Hematopoietic multipotent progenitor cell treated with erythropoietin and hydrocortisone succinate and interleukin-3 and kit ligand, for 6 days (in vitro differentiated cells): Measurements from ENCODE around the gene DNAJC5.
"Not testable (repeated sequence)": the region's sequence is repeated elsewhere in the genome, so short reads cannot be mapped to it uniquely, and the experiment has no call there.

ENCODE experiments used
- DNase-seq: peaks from one replicate; pipeline ENCODE4 v3.0.0-alpha.2; 2015

The DNAJC5 gene

DNA sequence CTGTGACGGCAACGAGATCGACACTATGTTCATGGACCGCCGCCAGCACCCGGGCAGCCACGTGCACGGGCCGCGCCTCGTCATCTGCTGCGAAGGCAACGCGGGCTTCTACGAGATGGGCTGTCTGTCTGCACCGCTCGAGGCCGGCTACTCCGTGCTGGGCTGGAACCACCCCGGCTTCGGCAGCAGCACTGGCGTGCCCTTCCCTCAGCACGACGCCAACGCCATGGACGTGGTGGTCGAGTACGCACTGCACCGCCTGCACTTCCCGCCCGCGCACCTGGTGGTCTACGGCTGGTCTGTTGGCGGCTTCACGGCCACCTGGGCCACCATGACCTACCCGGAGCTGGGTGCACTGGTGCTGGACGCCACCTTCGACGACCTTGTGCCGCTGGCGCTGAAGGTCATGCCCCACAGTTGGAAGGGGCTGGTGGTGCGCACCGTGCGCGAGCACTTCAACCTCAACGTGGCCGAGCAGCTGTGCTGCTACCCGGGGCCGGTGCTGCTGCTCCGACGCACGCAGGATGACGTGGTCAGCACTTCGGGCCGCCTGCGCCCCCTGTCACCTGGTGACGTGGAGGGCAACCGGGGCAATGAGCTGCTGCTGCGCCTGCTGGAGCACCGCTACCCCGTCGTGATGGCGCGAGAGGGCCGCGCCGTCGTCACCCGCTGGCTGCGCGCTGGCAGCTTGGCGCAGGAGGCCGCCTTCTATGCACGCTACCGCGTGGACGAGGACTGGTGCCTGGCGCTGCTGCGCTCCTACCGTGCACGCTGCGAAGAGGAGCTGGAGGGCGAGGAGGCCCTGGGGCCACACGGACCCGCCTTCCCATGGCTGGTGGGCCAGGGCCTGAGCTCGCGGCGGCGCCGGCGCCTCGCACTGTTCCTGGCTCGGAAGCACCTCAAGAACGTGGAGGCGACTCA, 32.7 kb upstream of the DNAJC5 start:
- no peak for DNase-seq

DNA sequence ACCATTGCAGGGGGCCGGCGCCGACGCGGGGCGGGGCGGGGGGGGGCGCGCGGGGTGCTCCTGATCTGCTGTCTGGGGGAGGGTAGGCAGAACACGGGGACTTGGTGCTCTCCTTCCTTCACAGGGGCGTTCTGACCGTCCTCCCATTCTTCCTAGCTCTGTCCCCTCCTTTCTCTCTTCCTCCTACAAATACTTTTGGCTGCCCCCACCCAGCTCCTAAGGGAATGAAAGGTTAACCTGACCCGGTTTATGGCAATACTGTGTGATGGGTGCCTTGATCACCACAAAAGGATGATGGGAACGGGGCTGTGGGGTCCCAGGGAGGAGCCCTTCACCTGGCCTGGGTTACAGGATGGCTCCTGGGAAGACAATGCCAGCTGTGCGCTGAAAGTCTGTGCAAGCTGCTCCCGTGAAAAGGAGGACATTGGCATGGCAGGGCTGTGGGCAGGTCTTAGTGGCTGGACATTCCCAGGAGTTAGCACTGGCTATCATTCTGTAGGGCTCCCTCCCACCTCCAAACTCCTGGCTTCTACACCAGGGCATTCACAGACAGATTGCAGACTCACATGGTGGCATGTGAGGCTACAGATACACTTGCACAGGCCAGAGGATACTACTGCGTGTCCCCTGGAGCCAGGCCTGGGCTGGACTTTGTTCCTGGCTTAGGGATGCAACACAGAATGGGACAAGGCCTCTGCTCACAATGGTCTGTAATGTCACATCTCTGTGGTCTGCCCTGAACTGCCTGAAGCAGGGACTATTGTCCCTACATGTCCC, 31.7 kb upstream of the DNAJC5 start:
- DNase-seq: no peak

DNA sequence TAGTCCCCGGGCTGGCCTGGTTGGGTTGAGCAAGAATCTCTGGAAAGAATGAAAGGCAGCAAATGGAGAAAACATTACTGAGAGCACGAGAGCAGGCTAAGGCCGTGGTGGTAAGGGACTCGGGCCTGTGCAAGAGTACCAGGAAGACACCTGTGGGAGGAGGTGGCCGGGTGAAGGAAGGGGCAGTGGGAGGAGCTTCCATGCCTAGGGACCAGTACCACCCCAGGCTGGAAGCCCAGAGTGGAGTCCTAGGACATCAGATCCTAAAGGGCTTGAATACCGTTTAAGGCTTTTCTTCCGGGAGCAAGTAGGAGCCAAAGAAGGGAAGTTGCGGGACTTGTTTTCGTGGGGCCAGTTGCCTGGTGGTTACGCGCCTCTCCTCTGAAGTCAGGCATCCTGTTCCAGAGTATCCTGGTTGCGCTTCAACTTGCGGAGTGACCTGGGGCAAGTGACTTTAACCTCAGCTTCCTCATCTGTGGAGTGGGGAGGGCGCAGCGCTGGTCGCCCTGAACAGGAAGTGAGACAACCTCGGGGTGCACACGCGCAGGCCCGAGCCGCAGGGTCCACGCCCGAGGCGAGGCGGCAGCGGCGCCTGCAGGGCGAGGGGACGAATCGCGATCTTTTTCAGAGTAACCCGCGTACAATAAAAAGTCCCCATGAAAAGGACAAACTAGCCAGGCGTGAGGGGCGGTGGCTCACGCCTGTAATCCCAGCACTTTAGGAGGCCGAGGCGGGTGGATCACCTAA, 31.0 kb upstream of the DNAJC5 start:
- DNase-seq: peak; percentile 94

DNA sequence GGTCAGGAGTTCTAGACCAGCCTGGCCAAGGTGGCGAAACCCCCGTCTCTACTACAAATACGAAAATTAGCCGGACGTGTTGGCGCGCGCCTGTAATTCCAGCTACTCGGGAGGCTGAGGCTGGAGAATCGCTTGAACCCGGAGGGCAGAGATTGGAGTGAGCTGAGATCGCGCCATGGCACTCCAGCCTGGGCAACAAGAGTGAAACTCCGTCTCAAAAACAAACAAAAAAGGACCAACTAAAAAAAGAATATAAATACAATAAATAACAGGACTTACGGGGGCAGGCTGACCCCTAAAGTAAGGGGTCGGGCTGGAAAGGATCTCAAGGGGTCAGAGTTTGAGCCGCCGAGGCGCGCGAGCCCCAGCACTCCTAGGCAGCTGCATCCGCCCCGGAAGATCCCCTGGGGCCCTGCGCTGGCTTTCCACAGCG, 30.4 kb upstream of the DNAJC5 start:
- DNase-seq: no peak

DNA sequence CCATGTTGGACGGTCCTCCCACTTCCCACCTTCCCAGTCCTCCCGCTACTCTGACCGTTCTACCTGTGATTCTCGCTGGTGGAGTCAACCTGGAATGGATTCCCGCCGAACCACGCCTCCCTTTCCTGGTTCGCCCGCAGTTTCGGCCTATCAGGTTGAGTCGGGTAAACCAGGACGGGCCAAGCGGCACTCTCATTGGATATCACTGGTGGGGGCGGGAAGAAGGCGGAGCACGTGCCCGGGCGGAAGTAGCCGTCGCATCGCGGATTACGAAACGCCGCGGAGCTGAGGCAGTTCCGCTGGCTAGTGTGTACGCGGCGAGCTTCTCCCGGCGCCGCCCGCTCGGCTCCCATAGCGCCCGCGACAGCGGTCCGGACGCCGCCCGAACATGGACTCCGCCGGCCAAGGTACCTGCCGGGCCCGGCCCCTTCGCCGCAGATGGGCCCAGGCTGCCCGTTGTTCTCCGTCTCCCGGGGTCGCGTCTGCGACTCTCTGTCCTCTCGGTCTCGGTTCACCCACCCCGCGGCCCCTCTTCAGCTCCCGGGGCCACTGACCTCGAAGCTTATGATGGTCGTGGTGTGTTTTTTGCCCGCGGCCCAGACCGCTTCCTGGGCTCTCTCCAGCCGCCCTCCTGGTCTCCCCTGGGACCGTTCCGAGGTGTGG, 29.8 kb upstream of the DNAJC5 start, which contains the start of gene TPD52L2:
TSS of gene TPD52L2 (plus strand) at position 293 of the 663 bp plus-strand sequence. CDS start at position 389, 96 bp downstream.
- DNase-seq: peak; percentile 99

DNA sequence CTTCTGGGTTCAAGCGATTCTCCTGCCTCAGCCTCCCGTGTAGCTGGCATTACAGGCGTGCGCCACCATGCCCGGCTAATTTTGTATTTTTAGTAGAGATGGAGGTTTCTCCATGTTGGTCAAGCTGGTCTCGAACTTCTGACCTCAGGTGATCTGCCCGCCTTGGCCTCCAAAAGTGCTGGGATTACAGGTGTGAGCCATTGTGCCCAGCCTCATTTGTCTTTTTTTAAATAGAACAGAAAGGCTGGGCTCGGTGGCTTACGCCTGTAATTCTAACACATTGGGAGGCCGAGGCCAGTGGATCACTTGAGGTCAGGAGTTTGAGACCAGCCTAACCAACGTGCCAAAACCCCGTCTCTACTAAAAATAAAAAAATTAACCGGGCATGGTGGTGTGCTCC, 27.9 kb upstream of the DNAJC5 start:
- DNase-seq: not testable (repeated sequence)

DNA sequence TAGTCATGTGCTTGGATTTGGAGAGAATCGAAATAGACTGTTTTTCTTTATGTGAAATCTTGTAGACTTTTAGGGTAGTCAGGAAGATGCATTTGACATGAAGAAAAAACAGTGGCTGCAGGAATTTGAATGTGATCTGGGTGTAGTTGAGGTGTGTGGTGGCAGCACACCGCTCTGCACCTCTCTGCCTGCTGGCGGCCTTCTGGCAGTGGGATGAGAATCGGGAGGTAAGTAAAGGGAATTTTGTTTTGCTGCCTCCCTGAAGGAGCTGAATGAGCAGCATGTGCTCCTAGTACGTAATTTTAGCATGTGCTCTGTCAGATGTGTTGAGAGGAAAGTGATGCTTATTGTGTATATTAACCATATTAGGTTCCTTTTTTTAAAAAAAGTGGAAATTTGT, 26.7 kb upstream of the DNAJC5 start:
- no peak for DNase-seq

DNA sequence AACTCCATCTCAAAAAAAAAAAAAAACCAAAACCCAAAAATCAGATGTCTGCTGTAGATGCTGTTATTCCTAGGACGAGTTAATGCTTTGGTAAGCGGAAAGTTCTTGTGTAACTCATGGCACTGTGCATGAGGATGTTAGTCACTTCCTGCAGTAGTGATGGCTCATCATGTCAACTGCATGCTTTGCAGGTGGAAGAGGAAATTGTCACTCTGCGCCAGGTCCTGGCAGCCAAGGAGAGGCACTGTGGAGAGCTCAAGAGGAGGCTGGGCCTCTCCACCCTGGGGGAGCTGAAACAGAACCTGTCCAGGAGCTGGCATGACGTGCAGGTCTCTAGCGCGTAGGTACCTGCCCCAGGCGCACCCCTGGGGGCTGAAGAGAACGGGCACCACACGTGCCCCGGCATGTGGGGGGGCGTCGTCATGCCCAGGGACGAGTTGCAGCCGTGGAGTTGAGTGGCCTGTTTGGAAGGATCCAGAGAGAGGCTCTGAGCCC, 21.4 kb upstream of the DNAJC5 start:
- DNase-seq: peak; percentile 43

DNA sequence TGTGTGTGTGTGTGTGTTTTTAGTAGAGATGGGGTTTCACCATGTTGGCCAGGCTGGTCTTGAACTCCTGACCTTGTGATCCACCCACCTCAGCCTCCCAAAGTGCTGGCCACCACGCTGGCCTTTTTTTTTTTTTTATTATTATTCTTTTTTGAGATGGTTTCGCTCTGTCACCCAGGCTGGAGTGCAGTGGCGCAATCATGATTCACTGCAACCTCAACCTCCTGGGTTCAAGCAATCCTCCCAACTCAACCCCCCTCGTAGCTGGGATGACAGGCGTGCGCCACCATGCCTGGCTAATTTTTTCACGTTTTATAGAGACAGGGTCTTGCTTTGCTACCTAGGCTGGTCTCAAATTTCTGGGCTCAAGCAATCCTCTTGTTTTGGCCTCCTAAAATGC, 20.7 kb upstream of the DNAJC5 start:
- DNase-seq: not testable (repeated sequence)

DNA sequence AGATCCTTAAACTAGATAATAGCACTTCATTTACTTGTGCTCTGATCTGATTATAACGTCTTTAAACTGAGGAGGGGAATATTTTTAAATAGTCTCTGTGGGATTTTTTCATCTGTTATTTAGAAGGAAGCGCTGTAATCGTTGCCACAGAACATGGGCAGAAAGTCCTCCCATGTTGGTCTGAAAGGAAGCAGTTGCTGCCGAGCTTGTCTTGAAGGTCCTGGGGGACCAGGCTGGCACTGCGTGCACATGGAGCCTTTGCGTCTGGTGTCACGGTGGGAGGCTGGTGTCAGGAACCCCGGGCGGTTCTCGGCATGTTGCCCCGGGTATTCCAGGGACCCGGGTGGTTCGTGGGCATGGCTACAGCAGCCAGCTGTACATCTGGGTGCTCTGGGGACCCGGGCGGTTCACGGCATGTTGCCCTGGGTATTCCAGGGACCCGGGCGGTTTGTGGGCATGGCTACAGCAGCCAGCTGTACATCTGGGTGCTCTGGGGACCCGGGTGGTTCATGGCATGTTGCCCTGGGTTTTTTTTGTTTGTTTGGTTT, 18.4 kb upstream of the DNAJC5 start:
- DNase-seq: no peak

DNA sequence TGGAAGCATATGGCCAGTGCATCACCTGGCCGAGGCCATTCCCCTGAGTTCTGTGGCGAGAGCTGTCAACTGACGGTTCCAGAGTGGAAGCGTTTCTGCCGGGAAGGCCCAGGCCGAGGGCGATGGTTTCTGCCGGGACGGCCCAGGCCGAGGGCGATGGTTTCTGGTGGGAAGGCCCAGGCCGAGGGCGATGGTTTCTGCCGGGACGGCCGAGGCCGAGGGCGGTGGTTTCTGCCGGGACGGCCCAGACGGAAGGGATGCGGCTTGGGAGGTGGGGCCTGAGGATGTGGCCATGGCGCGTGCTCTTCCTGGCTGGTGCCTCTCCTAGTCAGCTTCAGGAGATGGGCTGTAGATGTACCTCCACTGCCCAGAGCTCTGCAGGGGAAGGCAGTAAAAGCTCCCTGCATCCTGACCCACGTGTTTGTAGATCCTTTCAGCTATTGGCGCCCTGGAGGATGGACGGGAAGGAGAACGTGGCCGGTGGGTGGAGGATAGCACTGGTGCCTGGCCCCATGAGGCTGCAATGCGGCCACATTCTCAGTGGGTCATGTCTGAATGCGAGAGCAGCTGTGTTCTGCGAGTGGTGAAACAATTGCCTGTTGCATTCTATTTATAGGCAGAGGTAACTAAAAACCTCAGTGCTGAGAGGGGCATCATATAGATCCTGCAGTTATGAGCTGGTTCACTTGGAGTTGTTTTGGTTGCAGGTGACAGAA, 17.0 kb upstream of the DNAJC5 start:
- DNase-seq: no peak

DNA sequence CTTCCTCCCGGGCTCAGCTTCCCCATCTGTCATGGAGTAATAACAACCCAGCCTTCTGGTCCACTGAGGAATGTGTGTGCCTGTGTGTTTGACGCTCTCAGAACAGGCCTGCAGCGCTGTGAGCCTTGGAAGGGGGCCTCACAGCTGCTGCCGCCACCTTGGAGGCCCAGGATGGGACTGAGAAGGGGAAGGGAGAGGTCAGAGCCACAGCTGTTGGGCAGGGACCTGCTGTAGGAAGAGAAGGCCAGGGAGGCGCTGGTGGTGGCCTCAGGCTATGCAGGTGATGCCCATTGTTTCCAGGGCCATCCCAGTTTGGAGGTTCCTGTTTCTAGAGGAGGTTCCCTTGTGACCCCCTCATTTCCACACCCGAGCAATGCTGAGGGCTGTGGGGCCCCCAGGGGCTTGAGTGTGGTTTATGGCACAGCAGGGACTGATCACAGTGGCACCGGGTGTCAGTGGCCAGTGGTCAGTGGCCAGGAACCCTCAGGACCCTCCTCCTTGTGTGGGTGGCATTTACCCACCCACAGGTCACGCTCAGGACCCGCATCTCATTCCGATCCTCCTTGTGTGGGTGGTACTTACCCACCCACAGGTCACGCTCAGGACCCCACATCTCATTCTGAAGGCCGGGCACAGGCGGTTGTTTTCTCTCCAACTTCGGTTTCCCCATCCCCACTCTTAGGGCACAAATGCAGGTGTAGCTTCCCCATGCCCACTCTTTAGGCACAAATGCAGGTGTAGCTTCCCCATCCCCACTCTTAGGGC, 15.8 kb upstream of the DNAJC5 start:
- no peak for DNase-seq

DNA sequence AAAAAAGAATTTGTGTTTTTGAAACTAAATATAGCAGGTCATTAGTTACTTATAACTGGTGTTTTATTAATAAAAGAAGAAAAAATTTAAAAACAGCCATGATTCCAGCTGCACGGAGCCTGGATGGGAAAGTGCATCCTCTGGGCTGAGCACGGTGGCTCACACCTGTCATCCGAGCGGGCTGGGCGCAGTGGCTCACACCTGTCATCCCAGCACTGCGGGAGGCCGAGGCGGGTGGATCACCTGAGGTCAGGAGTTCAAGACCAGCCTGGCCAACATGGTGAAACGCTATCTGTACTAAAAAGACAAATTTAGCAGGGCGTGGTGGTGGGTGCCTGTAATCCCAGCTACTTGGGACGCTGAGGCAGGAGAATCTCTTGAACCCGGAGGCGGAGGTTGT, 14.0 kb upstream of the DNAJC5 start:
- DNase-seq: not testable (repeated sequence)

DNA sequence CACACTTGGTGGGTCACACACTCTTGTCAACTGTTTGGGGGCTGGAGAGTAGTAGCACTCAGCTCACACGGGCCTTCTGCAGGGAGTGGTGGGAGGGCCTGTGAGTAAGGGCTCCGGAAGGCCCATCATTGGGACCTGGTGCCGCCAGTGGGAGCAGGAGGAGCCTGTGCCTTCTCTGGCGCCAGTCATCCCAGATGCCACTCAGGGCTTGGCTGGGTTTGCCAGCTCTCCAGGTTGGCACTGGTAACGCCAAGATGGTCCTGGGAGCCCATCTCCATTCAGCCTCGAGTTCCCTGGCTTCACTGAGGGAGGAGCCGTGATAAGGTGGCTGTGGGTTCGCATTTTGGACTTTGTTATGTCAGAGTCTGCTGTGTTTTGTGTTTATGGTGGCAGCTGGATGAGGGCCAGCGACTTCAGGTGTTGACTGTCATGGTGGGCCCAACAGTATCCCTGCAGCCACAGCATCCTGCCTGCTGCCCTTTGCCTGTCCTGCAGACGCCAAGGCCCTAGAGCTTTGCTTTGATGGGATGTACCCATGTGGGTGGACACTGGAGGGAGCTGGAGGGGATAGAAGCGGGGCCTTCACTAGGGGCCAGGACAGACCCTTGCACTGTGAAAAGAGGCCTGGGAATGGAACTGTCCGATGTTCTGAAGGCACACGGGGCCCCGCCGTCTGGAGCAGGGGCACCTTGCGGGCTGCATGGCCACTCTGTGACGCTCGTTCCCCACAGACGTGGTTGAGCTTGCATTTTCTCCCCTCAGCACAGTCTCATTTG, 13.3 kb upstream of the DNAJC5 start:
- no peak for DNase-seq

DNA sequence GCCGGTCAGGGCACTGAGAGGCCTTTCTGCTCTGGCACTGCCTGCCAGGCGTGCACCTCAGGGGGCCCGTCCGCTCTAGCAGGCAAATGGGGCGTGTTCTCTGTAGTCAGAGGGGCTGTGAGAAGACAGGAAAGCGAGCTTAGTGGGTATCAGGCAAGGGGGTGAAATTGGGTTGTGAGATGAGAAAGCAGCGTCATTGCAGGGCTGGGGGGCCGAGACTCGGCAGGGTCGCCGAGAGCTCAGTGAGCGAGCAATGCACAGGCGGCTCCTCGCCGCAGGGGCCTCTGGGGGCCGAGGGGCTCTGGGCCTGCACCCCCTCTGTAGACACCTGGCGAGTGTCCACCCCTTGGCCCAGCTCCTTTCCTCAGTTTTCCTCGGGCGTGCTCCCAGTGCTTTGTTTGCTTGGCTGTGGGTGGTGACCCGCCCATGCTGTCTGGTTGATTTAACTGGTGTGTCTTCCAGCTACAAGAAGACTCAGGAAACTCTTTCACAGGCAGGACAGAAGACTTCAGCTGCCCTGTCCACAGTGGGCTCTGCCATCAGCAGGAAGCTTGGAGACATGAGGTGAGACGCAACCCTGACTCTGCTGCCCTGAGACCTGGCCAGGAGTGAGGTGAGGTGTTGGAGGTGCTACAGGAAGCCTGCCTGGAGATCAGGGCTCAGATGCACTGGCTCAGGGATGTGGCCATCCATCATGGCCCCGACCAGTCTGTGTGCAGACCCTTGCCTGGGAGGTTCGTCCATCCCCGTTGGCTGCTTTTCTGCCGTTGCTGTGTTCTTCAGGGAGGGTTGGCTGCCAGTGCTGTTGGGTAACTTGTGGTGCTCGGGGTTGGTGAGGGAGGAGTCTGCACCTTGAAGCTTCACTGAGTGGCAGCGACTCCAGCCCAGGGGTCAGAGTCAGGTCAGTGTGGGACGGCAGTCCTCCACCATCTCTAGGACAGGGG, 12.4 kb upstream of the DNAJC5 start:
- DNase-seq: no peak

DNA sequence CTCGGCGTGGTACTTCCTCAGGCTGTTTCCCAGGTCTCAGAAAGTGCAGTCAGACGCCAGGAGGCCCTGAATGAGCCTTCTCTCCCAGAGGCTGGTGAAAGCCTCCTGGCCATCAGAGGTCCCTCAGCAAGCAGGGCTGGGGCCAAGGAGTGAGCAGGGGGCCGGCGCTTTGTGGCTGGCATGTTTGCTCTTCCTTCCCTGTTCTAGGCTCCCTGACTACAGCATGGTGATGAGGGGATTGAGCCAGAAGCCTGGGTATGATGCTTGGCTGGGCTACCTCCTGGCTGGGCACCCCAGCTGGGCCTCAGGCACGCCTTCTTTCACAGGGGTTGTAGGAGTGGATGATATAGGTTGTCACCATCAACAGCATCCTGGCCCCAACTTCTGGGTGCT, 11.7 kb upstream of the DNAJC5 start:
- no peak for DNase-seq

DNA sequence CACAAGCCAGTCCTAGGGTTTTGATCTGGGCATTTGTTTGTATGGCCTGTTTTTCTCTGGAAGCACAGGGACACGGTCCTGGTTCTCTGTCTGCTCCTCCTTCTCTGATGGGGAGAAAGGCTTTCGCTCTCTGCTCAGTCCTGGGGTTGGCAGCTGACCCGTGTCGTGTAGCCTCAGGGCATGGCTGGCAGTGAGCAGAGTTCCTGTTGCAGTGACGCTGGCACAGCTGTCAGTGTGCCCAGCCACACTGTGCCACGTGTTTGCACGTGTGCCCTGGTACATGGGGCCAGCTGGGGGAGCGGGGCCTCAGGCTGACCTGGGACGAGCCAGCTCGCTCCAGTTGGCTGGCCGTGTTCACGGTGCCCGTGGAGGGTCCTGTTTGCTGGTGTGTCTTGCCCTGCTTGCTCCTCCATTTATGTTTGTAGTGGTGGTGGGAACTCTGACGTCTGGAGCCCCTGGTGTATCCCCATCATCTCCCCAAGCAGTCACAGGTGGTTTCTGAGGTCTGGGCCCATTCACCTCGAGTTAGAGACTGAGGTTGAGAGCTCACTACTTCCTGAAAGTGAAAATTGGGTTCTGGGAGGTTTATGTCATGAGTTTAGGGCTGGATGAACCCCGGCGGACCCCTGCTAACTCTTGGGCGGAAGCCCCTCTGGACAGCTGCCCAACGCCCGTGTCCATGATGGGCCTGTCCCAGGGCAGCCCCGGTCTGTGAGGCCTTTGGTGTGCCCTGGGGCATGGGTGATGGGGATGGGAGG, 10.2 kb upstream of the DNAJC5 start:
- no peak for DNase-seq
